Osteoblast (primary cell): ENCODE measurements around the gene ZNF618. TPM values are rescaled to one million over a fixed set of nuclear protein-coding genes. Genes with fewer than 3 reads are reported as not detected.

Source experiments
- DNase-seq: peaks from one replicate; pipeline ENCODE4 v3.0.0; 2011; ENCODE audit warnings: low spot score, mixed read lengths; ENCODE audit not compliant: insufficient read length; ENCODE audit errors: missing footprints
- H2AFZ ChIP-seq: 2 replicates; pipeline ENCODE4 v1.6.0; 2011; ENCODE audit warnings: mild to moderate bottlenecking, low read length
- H3K27ac ChIP-seq: 2 replicates; pipeline ENCODE4 v1.5.1; 2011; ENCODE audit warnings: mild to moderate bottlenecking, low read depth, low read length, moderate library complexity
- H3K27me3 ChIP-seq: 2 replicates; pipeline ENCODE4 v1.6.0; 2012; ENCODE audit warnings: mild to moderate bottlenecking, control low read depth, inconsistent platforms, low read length, moderate library complexity; ENCODE audit not compliant: insufficient read depth
- H3K36me3 ChIP-seq: 2 replicates; pipeline ENCODE4 v1.5.1; 2011; ENCODE audit warnings: mild to moderate bottlenecking, low read length, control low read depth, moderate library complexity; ENCODE audit not compliant: insufficient read depth
- H3K4me1 ChIP-seq: 2 replicates; pipeline ENCODE4 v1.5.1; 2011; ENCODE audit warnings: mild to moderate bottlenecking, low read length, control low read depth, moderate library complexity; ENCODE audit not compliant: insufficient read depth
- H3K4me2 ChIP-seq: 2 replicates; pipeline ENCODE4 v1.6.0; 2011; ENCODE audit warnings: mild to moderate bottlenecking, low read length; ENCODE audit not compliant: insufficient read depth
- H3K4me3 ChIP-seq: fragments of 200-600 bp; sonication (generic); 3 replicates; pipeline ENCODE4 v1.5.1; 2012; ENCODE audit warnings: mild to moderate bottlenecking, low read length, inconsistent platforms; ENCODE audit not compliant: insufficient read depth
- H3K79me2 ChIP-seq: 2 replicates; pipeline ENCODE4 v1.6.0; 2012; ENCODE audit warnings: mild to moderate bottlenecking, low read length, control low read depth, inconsistent platforms; ENCODE audit not compliant: insufficient read depth
- H3K9me3 ChIP-seq: 2 replicates; pipeline ENCODE4 v1.5.1; 2011; ENCODE audit warnings: low read depth, low read length, control low read depth
- H4K20me1 ChIP-seq: 2 replicates; pipeline ENCODE4 v1.6.0; 2012; ENCODE audit warnings: mild to moderate bottlenecking, low read length, control low read depth; ENCODE audit not compliant: insufficient read depth
- total RNA-seq: library from RNA; depleted of rRNA; stranded (reverse); fragments of >200 nt; gene quantifications from 2 replicates; pipeline ENCODE4 v1.2.3, GENCODE V29; 2012
- TF ChIP-seq, protein P1 (sequence below): IDR thresholded peaks from 2 replicates; pipeline ENCODE4 v1.5.1; 2011; ENCODE audit warnings: mild to moderate bottlenecking, low read depth, low read length, moderate library complexity; ENCODE audit errors: extremely low read depth

The ZNF618 gene
- total RNA-seq, 1 donor, result 10.1 TPM

DNA sequence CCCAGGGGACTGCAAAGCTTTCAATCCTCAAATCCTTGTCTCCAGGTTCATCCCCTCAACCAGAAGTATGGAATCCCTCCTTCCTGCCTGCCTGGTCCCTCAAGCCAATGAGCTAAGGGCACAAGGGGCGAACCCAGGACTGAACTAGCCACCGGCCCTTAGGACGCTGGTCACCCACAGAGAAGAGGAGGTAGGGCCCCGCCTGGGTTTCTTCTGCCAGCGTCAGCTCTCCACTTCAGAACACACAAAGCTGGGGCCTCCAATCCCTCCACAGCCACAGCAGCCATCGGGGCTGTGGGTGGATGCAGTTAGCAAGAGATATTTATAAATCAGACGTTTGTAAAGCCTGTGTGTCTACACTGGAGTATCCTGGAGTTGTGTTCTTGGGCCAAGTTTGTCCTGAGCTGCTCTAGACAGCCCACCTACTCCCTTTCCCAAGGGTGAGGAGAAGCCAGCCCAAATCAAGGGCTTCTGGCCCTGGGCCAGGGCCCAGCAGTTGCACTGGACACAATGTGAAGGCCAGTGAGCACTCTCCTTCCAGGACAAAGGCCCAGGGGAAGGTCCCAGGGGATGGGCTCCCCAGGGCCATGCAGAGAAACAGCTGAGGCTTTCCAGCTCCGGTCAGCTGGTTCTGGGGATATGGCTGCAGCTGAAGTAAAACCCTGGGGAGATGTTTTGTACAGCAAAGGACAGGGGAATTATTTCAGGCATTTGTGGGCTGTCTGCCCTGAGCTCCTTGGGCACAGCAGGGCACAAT lies 183.1 kb downstream of the ZNF618 start:
- no peaks in the 10 kb centered on the region for H4K20me1 ChIP-seq
- DNase-seq, result peak; percentile 75
- peaks cover 6% of the 10 kb centered on the region for H3K4me1 ChIP-seq
- TF ChIP-seq, protein P1, sequence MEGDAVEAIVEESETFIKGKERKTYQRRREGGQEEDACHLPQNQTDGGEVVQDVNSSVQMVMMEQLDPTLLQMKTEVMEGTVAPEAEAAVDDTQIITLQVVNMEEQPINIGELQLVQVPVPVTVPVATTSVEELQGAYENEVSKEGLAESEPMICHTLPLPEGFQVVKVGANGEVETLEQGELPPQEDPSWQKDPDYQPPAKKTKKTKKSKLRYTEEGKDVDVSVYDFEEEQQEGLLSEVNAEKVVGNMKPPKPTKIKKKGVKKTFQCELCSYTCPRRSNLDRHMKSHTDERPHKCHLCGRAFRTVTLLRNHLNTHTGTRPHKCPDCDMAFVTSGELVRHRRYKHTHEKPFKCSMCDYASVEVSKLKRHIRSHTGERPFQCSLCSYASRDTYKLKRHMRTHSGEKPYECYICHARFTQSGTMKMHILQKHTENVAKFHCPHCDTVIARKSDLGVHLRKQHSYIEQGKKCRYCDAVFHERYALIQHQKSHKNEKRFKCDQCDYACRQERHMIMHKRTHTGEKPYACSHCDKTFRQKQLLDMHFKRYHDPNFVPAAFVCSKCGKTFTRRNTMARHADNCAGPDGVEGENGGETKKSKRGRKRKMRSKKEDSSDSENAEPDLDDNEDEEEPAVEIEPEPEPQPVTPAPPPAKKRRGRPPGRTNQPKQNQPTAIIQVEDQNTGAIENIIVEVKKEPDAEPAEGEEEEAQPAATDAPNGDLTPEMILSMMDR, result no peak
- no peaks in the 10 kb centered on the region for H3K9me3 ChIP-seq
- H3K27me3 ChIP-seq, result peaks cover 3% of the 10 kb centered on the region
- no peak overlapping the region for H3K4me3 ChIP-seq
- H3K79me2 ChIP-seq, result no peaks in the 10 kb centered on the region
- H3K36me3 ChIP-seq, result no peaks in the 10 kb centered on the region
- H3K4me2 ChIP-seq, result no peak overlapping the region
- H3K27ac ChIP-seq, result no peak overlapping the region
- H2AFZ ChIP-seq, result no peak overlapping the region

DNA sequence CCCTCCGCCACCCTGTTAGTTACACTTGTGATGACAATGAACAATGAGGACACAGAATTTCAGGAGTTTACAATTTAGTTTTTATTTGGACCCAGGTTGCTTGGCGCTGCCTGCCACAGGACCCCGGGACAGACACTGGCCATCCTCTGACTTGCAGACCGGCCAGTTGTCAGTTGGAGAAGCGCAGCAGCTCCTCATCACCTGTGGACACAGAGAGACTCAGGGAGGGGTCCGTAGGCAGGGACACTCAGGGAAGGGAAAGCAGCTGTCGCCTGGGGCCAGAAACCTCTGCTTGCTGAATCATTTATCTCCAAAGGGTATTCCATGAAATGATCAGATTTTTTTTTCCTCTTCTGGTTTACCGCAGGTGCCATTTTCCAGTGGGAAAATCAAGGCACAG lies 184.0 kb downstream of the ZNF618 start:
- H3K27me3 ChIP-seq, result peaks cover 10% of the 10 kb centered on the region
- no peaks in the 10 kb centered on the region for H3K9me3 ChIP-seq
- H3K4me1 ChIP-seq, result peaks cover 6% of the 10 kb centered on the region
- no peak overlapping the region for H3K4me3 ChIP-seq
- H3K79me2 ChIP-seq, result no peaks in the 10 kb centered on the region
- H4K20me1 ChIP-seq, result no peaks in the 10 kb centered on the region
- no peak overlapping the region for H3K27ac ChIP-seq
- TF ChIP-seq, protein P1, result no peak
- no peak overlapping the region for H2AFZ ChIP-seq
- no peaks in the 10 kb centered on the region for H3K36me3 ChIP-seq
- no peak overlapping the region for H3K4me2 ChIP-seq
- peak; percentile 42 for DNase-seq

DNA sequence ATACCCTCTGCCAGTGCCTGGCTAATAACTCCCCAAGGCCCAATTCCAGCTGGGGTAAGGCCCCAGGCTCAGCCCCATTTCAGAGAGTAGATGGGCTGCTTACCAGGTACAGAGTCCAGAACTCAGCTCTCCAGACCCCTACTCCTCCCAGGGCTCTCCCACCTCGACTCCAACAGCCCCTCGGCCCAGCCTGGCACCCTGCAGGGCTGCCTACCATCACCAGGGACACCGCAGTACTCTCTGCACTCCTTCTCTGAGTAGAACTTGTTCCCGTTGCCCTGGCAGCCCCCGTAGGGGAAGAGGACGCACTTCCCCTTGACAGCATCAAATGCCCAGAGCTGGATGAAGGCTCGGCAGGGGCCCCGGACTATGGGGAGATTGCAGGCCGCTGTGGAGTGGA lies 184.6 kb downstream of the ZNF618 start:
- H3K27ac ChIP-seq, result no peak overlapping the region

DNA sequence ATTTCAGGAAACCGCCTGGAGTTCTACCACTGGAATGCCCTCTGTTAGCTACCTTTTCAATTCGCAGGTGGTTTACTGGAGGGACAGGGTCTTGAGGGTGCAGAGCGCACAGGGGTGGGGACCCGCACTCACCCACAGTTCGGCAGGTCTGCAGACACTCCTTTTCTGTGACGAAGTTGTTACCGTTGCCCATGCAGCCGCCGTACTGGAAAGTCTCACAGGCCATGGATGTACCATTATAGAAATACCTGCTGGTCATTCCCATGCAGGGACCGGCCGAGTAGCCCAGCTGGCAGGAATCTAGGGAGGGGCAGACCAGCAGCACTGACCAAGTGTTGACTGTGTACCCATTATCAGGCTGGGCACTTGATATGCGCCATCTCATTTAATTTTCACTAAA lies 185.2 kb downstream of the ZNF618 start:
- TF ChIP-seq, protein P1, result no peak
- Histone ChIP-seq H3K9me3 (no peaks in the 10 kb centered on the region), H2AFZ (no peak overlapping the region), H3K36me3 (no peaks in the 10 kb centered on the region), H4K20me1 (no peaks in the 10 kb centered on the region), H3K4me2 (no peak overlapping the region), H3K79me2 (no peaks in the 10 kb centered on the region), H3K27me3 (peaks cover 18% of the 10 kb centered on the region), H3K27ac (no peak overlapping the region), H3K4me1 (peaks cover 6% of the 10 kb centered on the region), H3K4me3 (no peak overlapping the region)
- peak; percentile 6 for DNase-seq

More for the DNA sequence above, 184.6 kb downstream of the ZNF618 start:
- Histone ChIP-seq H3K4me3 (no peak overlapping the region), H3K27me3 (peaks cover 14% of the 10 kb centered on the region), H3K9me3 (no peaks in the 10 kb centered on the region), H3K4me1 (peaks cover 6% of the 10 kb centered on the region), H2AFZ (no peak overlapping the region), H3K4me2 (no peak overlapping the region), H3K79me2 (no peaks in the 10 kb centered on the region), H3K36me3 (no peaks in the 10 kb centered on the region), H4K20me1 (no peaks in the 10 kb centered on the region)
- peak; percentile 59 for DNase-seq
- TF ChIP-seq, protein P1, result no peak
